WTC11 (cell line): ENCODE data around the gene XBP1.

ENCODE experiments used
- CBFB ChIP-seq: sonication (generic); formaldehyde crosslinking; IDR thresholded peaks from 2 replicates; pipeline ENCODE4 v1.8.1; 2022; ENCODE audit warnings: mild to moderate bottlenecking, low read depth, missing genetic modification reagents
- ETV6 ChIP-seq: sonication (generic); formaldehyde crosslinking; IDR thresholded peaks from 2 replicates; pipeline ENCODE4 v1.8.1; 2022; ENCODE audit warnings: mild to moderate bottlenecking, missing genetic modification reagents
- FOXP1 ChIP-seq: sonication (generic); formaldehyde crosslinking; IDR thresholded peaks from 2 replicates; pipeline ENCODE4 v1.8.0; 2022; ENCODE audit warnings: missing genetic modification reagents, mild to moderate bottlenecking, moderate library complexity, borderline replicate concordance
- MYBL2 ChIP-seq: sonication (generic); formaldehyde crosslinking; IDR thresholded peaks from 2 replicates; pipeline ENCODE4 v1.8.1; 2023; ENCODE audit warnings: mild to moderate bottlenecking, moderate library complexity, missing genetic modification reagents
- NFYB ChIP-seq: sonication (generic); formaldehyde crosslinking; conservative IDR thresholded peaks from 2 replicates; pipeline ENCODE4 v1.8.0; 2022; ENCODE audit warnings: low read depth, missing genetic modification reagents
- NR1H2 ChIP-seq: sonication (generic); formaldehyde crosslinking; IDR thresholded peaks from 2 replicates; pipeline ENCODE4 v1.9.0; 2021; ENCODE audit warnings: mild to moderate bottlenecking, moderate library complexity, missing genetic modification reagents
- RELA ChIP-seq: sonication (generic); formaldehyde crosslinking; IDR thresholded peaks from 2 replicates; pipeline ENCODE4 v1.8.1; 2022; ENCODE audit warnings: missing genetic modification reagents, mild to moderate bottlenecking, borderline replicate concordance
- SP1 ChIP-seq: sonication (generic); formaldehyde crosslinking; conservative IDR thresholded peaks from 2 replicates; pipeline ENCODE4 v1.8.1; 2022; ENCODE audit warnings: missing genetic modification reagents
- TCF7 ChIP-seq: sonication (generic); formaldehyde crosslinking; IDR thresholded peaks from 2 replicates; pipeline ENCODE4 v1.8.0; 2022; ENCODE audit warnings: mild to moderate bottlenecking, low read depth, missing genetic modification reagents, moderate library complexity
- TF ChIP-seq, protein P1 (sequence below): fragments of 200-600 bp; IDR thresholded peaks from 2 replicates; pipeline ENCODE4 v1.8.0; 2022; ENCODE audit warnings: antibody characterized with exemption
- TF ChIP-seq, protein P2 (sequence below): sonication (generic); formaldehyde crosslinking; conservative IDR thresholded peaks from 2 replicates; pipeline ENCODE4 v1.8.1; 2023; ENCODE audit warnings: mild to moderate bottlenecking, low read depth, missing genetic modification reagents, moderate library complexity
- TF ChIP-seq, protein P3 (sequence below): sonication (generic); formaldehyde crosslinking; IDR thresholded peaks from 2 replicates; pipeline ENCODE4 v1.8.1; 2023; ENCODE audit warnings: mild to moderate bottlenecking, missing genetic modification reagents, moderate library complexity
- TF ChIP-seq, protein P4 (sequence below): sonication (generic); formaldehyde crosslinking; IDR thresholded peaks from 2 replicates; pipeline ENCODE4 v1.8.0; 2022; ENCODE audit warnings: mild to moderate bottlenecking, missing genetic modification reagents
- TF ChIP-seq, protein P5 (sequence below): sonication (generic); formaldehyde crosslinking; IDR thresholded peaks from 2 replicates; pipeline ENCODE4 v1.8.0; 2023; ENCODE audit warnings: missing genetic modification reagents

DNA sequence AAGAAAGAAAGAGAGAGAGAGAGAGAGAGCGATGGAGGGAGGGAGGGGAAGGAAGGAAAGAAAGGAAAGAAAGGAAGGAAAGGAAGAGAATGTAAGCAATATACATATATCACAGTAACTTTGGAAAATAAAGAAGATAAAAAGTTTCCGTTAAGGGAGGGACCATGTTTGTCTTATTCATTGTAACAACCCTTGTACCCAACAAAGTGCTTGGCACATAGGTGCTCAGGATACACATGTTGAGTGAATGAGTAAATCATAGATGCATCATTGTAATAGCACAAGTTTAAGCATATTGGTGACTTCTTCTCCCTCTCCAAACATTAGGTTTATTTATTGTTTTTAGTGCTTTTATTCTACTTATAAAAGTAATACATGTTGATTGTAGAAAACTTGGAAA, 43.3 kb upstream of the XBP1 start:
- TF ChIP-seq NFYB (CRISPR knock-in tag) = no peak
- no peak for TF ChIP-seq SP1
- TF ChIP-seq, protein P1, sequence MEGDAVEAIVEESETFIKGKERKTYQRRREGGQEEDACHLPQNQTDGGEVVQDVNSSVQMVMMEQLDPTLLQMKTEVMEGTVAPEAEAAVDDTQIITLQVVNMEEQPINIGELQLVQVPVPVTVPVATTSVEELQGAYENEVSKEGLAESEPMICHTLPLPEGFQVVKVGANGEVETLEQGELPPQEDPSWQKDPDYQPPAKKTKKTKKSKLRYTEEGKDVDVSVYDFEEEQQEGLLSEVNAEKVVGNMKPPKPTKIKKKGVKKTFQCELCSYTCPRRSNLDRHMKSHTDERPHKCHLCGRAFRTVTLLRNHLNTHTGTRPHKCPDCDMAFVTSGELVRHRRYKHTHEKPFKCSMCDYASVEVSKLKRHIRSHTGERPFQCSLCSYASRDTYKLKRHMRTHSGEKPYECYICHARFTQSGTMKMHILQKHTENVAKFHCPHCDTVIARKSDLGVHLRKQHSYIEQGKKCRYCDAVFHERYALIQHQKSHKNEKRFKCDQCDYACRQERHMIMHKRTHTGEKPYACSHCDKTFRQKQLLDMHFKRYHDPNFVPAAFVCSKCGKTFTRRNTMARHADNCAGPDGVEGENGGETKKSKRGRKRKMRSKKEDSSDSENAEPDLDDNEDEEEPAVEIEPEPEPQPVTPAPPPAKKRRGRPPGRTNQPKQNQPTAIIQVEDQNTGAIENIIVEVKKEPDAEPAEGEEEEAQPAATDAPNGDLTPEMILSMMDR = no peak
- TF ChIP-seq, protein P2, sequence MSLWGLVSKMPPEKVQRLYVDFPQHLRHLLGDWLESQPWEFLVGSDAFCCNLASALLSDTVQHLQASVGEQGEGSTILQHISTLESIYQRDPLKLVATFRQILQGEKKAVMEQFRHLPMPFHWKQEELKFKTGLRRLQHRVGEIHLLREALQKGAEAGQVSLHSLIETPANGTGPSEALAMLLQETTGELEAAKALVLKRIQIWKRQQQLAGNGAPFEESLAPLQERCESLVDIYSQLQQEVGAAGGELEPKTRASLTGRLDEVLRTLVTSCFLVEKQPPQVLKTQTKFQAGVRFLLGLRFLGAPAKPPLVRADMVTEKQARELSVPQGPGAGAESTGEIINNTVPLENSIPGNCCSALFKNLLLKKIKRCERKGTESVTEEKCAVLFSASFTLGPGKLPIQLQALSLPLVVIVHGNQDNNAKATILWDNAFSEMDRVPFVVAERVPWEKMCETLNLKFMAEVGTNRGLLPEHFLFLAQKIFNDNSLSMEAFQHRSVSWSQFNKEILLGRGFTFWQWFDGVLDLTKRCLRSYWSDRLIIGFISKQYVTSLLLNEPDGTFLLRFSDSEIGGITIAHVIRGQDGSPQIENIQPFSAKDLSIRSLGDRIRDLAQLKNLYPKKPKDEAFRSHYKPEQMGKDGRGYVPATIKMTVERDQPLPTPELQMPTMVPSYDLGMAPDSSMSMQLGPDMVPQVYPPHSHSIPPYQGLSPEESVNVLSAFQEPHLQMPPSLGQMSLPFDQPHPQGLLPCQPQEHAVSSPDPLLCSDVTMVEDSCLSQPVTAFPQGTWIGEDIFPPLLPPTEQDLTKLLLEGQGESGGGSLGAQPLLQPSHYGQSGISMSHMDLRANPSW (CRISPR knock-in tag) = no peak
- no peak for TF ChIP-seq ETV6 (CRISPR knock-in tag)
- TF ChIP-seq NR1H2 (CRISPR knock-in tag) = no peak
- TF ChIP-seq, protein P3, sequence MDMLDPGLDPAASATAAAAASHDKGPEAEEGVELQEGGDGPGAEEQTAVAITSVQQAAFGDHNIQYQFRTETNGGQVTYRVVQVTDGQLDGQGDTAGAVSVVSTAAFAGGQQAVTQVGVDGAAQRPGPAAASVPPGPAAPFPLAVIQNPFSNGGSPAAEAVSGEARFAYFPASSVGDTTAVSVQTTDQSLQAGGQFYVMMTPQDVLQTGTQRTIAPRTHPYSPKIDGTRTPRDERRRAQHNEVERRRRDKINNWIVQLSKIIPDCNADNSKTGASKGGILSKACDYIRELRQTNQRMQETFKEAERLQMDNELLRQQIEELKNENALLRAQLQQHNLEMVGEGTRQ = no peak
- no peak for TF ChIP-seq CBFB (CRISPR knock-in tag)
- TF ChIP-seq, protein P4, sequence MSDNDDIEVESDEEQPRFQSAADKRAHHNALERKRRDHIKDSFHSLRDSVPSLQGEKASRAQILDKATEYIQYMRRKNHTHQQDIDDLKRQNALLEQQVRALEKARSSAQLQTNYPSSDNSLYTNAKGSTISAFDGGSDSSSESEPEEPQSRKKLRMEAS (CRISPR knock-in tag) = no peak
- no peak for TF ChIP-seq MYBL2 (CRISPR knock-in tag)
- TF ChIP-seq RELA (CRISPR knock-in tag) = no peak
- TF ChIP-seq, protein P5, sequence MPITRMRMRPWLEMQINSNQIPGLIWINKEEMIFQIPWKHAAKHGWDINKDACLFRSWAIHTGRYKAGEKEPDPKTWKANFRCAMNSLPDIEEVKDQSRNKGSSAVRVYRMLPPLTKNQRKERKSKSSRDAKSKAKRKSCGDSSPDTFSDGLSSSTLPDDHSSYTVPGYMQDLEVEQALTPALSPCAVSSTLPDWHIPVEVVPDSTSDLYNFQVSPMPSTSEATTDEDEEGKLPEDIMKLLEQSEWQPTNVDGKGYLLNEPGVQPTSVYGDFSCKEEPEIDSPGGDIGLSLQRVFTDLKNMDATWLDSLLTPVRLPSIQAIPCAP (CRISPR knock-in tag) = no peak
- no peak for TF ChIP-seq TCF7
- no peak for TF ChIP-seq FOXP1 (CRISPR knock-in tag)
